GM23338 (cell line): Measurements from ENCODE around the gene AQP5. TPM values are rescaled to one million over a fixed set of nuclear protein-coding genes. Genes with fewer than 3 reads are reported as not detected.

Experiments used
- ATAC-seq: fragments of 200-7000 bp; cut with Tn5 transposase; 3 replicates; pipeline ENCODE4 v1.9.1; 2020
- DNase-seq: peaks from one replicate; pipeline ENCODE4 v3.0.0-alpha.2; 2015; ENCODE audit warnings: low spot score
- H2AFZ ChIP-seq: fragments of 200-600 bp; sonication (generic); 2 replicates; pipeline ENCODE4 v1.8.0; 2016; ENCODE audit warnings: antibody characterized with exemption, mild to moderate bottlenecking, moderate library complexity
- H3F3A ChIP-seq: fragments of 200-600 bp; sonication (generic); replicated peaks from 2 replicates; pipeline ENCODE4 v1.8.0; 2017; ENCODE audit warnings: antibody characterized with exemption, mixed run types, low read depth
- H3K27ac ChIP-seq: fragments of 200-600 bp; sonication (generic); 2 replicates; pipeline ENCODE4 v1.6.1; 2016; ENCODE audit warnings: low read depth
- H3K27me3 ChIP-seq: fragments of 200-600 bp; sonication (generic); 2 replicates; pipeline ENCODE4 v1.8.0; 2016; ENCODE audit warnings: mild to moderate bottlenecking, mixed run types, moderate library complexity; ENCODE audit not compliant: insufficient read depth
- H3K36me3 ChIP-seq: fragments of 200-600 bp; sonication (generic); 2 replicates; pipeline ENCODE4 v1.8.0; 2016; ENCODE audit warnings: mild to moderate bottlenecking; ENCODE audit not compliant: insufficient read depth
- H3K4me1 ChIP-seq: fragments of 200-600 bp; sonication (generic); 2 replicates; pipeline ENCODE4 v1.8.0; 2016; ENCODE audit warnings: mild to moderate bottlenecking, moderate library complexity; ENCODE audit not compliant: insufficient read depth
- H3K4me2 ChIP-seq: fragments of 200-600 bp; sonication (generic); 2 replicates; pipeline ENCODE4 v1.7.1; 2017; ENCODE audit warnings: mixed run types
- H3K4me3 ChIP-seq: fragments of 200-600 bp; sonication (generic); 2 replicates; pipeline ENCODE4 v1.6.1; 2016; ENCODE audit warnings: mixed run types
- H3K79me2 ChIP-seq: fragments of 200-600 bp; sonication (generic); replicated peaks from 2 replicates; pipeline ENCODE4 v1.8.0; 2017; ENCODE audit warnings: mild to moderate bottlenecking; ENCODE audit not compliant: insufficient read depth
- H3K9me2 ChIP-seq: fragments of 200-600 bp; sonication (generic); 2 replicates; pipeline ENCODE4 v1.8.0; 2017; ENCODE audit not compliant: insufficient read depth
- H4K20me1 ChIP-seq: fragments of 200-600 bp; sonication (generic); replicated peaks from 2 replicates; pipeline ENCODE4 v1.8.0; 2017; ENCODE audit warnings: mild to moderate bottlenecking; ENCODE audit not compliant: insufficient read depth
- H3K27ac Mint-ChIP-seq: 2 replicates; pipeline ENCODE4 v1.8.0; 2020; ENCODE audit warnings: inconsistent platforms, mild to moderate bottlenecking, moderate library complexity, mixed read lengths
- H3K27me3 Mint-ChIP-seq: 3 replicates; pipeline ENCODE4 v1.8.0; 2022; ENCODE audit warnings: low read depth, mild to moderate bottlenecking, moderate library complexity, mixed read lengths, inconsistent platforms; ENCODE audit not compliant: insufficient read depth, poor library complexity
- H3K36me3 Mint-ChIP-seq: 3 replicates; pipeline ENCODE4 v1.8.0; 2021; ENCODE audit warnings: low read depth, mild to moderate bottlenecking, inconsistent platforms, moderate library complexity, mixed read lengths
- H3K4me1 Mint-ChIP-seq: 3 replicates; pipeline ENCODE4 v1.8.0; 2020; ENCODE audit warnings: mild to moderate bottlenecking, inconsistent platforms, mixed read lengths
- H3K4me3 Mint-ChIP-seq: 3 replicates; pipeline ENCODE4 v1.8.0; 2021; ENCODE audit warnings: moderate library complexity, mild to moderate bottlenecking, inconsistent platforms, mixed read lengths
- H3K9me3 Mint-ChIP-seq: 3 replicates; pipeline ENCODE4 v1.8.0; 2020; ENCODE audit warnings: moderate library complexity, mild to moderate bottlenecking, inconsistent platforms, mixed read lengths
- CREB1 ChIP-seq: fragments of 250-450 bp; sonication (Bioruptor Pico); IDR thresholded peaks from 2 replicates; pipeline ENCODE4 v1.5.0; 2020; ENCODE audit warnings: low read depth, mild to moderate bottlenecking, moderate library complexity
- EZH2 ChIP-seq: fragments of 200-600 bp; sonication (generic); IDR thresholded peaks from one replicate; pipeline ENCODE4 v1.8.0; 2017; ENCODE audit warnings: antibody characterized with exemption, mild to moderate bottlenecking, low read depth; ENCODE audit not compliant: unreplicated experiment
- JUNB ChIP-seq: IDR thresholded peaks from one replicate; pipeline ENCODE4 v1.6.1; 2016; ENCODE audit warnings: antibody characterized with exemption; ENCODE audit not compliant: unreplicated experiment
- NANOG ChIP-seq: IDR thresholded peaks from 2 replicates; pipeline ENCODE4 v1.6.1; 2016; ENCODE audit warnings: antibody characterized with exemption, borderline replicate concordance
- POLR2AphosphoS5 ChIP-seq: IDR thresholded peaks from 2 replicates; pipeline ENCODE4 v1.6.1; 2016; ENCODE audit warnings: antibody characterized with exemption, low read depth
- STAT1 ChIP-seq: IDR thresholded peaks from one replicate; pipeline ENCODE4 v1.6.1; 2016; ENCODE audit warnings: antibody characterized with exemption; ENCODE audit not compliant: unreplicated experiment
- ZNF114 ChIP-seq: fragments of 250-450 bp; sonication (Bioruptor Pico); IDR thresholded peaks from 2 replicates; pipeline ENCODE4 v1.5.0; 2020; ENCODE audit warnings: mild to moderate bottlenecking, moderate library complexity
- ZNF331 ChIP-seq: fragments of 250-450 bp; sonication (Bioruptor Pico); IDR thresholded peaks from 2 replicates; pipeline ENCODE4 v1.5.0; 2020; ENCODE audit warnings: low read depth, mild to moderate bottlenecking, moderate library complexity
- polyA plus RNA-seq: library from polyadenylated mRNA; unstranded; fragments of >200 nt; fragmentation: Nextera tagmentation; extraction: Ambion mirVana; gene quantifications from 2 replicates; pipeline ENCODE4 v1.2.1, GENCODE V29; 2016
- total RNA-seq: library from RNA; depleted of rRNA; stranded (reverse); fragments of >200 nt; shearing (Covaris generic); gene quantifications from 2 replicates; pipeline ENCODE4 v1.2.3, GENCODE V29; 2014
- TF ChIP-seq, protein P1 (sequence below): IDR thresholded peaks from 2 replicates; pipeline ENCODE4 v1.6.1; 2016; ENCODE audit warnings: antibody characterized with exemption
- TF ChIP-seq, protein P2 (sequence below), 2 experiments: fragments of 200-600 bp in 1 of 2; sonication (generic) in 1 of 2; conservative IDR thresholded peaks; 2 replicates each; pipeline versions ENCODE4 v1.5.1 to v1.6.1; 2016 to 2017; ENCODE audit warnings: antibody characterized with exemption in 2 of 2, low read depth in 2 of 2, mild to moderate bottlenecking in 2 of 2, moderate library complexity in 1 of 2
- TF ChIP-seq, protein P3 (sequence below): IDR thresholded peaks from one replicate; pipeline ENCODE4 v1.6.1; 2018; ENCODE audit warnings: antibody characterized with exemption; ENCODE audit not compliant: unreplicated experiment

AQP5 gene
- total and polyA plus RNA-seq, 2 experiments from 2014 or later, result 1.3 to 2.2 TPM

DNA sequence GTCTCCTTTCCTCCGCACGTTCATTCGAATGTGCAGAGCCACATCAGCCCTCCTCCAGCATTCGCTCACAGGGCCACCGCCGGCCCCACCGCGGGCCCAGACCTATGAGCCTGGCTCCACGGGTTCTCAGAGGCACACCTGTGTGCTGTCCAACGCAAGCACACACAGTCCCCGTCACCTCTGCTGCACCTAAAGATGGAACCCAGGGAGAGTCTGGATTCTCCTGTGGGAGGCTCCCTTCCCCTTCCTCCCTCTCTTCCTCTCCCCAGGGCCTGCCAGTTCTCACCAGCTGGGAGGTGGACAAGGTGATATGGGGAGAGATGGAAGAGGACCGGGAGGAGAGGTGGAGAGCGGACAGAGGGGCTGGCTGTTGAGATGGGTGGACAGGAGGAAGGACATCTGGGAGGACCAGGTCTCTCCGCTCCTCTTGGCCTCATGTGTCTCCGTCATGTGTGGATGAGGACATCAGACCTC lies 6.1 kb downstream of the AQP5 start:
- Mint-ChIP-seq H3K4me3 (peak overlapping the region; percentile 54; the same call in 2 of the 3 replicates), H3K27ac (no peak overlapping the region), H3K4me1 (peaks cover 8% of the 10 kb centered on the region), H3K27me3 (peaks cover 15% of the 10 kb centered on the region), H3K36me3 (no peaks in the 10 kb centered on the region; the same call in 2 of the 3 replicates), H3K9me3 (no peaks in the 10 kb centered on the region)
- H2AFZ ChIP-seq, result peak overlapping the region; percentile 100
- no peaks in the 10 kb centered on the region for H4K20me1 ChIP-seq
- no peaks in the 10 kb centered on the region for H3K79me2 ChIP-seq
- peak overlapping the region; percentile 92 for H3K4me2 ChIP-seq
- H3K27ac ChIP-seq, result no peak overlapping the region
- H3K27me3 ChIP-seq, result peaks cover 23% of the 10 kb centered on the region
- peak; percentile 54 for ATAC-seq
- peak; percentile 58 for DNase-seq
- H3K4me1 ChIP-seq, result no peaks in the 10 kb centered on the region
- H3K4me3 ChIP-seq, result peak overlapping the region; percentile 64
- no peaks in the 10 kb centered on the region for H3K9me2 ChIP-seq
- TF ChIP-seq JUNB (no peak), EZH2 (no peak), ZNF331 (no peak), STAT1 (no peak), POLR2AphosphoS5 (no peak), CREB1 (no peak), NANOG (no peak)
- TF ChIP-seq, protein P1, sequence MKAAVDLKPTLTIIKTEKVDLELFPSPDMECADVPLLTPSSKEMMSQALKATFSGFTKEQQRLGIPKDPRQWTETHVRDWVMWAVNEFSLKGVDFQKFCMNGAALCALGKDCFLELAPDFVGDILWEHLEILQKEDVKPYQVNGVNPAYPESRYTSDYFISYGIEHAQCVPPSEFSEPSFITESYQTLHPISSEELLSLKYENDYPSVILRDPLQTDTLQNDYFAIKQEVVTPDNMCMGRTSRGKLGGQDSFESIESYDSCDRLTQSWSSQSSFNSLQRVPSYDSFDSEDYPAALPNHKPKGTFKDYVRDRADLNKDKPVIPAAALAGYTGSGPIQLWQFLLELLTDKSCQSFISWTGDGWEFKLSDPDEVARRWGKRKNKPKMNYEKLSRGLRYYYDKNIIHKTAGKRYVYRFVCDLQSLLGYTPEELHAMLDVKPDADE, result no peak
- TF ChIP-seq, protein P2, sequence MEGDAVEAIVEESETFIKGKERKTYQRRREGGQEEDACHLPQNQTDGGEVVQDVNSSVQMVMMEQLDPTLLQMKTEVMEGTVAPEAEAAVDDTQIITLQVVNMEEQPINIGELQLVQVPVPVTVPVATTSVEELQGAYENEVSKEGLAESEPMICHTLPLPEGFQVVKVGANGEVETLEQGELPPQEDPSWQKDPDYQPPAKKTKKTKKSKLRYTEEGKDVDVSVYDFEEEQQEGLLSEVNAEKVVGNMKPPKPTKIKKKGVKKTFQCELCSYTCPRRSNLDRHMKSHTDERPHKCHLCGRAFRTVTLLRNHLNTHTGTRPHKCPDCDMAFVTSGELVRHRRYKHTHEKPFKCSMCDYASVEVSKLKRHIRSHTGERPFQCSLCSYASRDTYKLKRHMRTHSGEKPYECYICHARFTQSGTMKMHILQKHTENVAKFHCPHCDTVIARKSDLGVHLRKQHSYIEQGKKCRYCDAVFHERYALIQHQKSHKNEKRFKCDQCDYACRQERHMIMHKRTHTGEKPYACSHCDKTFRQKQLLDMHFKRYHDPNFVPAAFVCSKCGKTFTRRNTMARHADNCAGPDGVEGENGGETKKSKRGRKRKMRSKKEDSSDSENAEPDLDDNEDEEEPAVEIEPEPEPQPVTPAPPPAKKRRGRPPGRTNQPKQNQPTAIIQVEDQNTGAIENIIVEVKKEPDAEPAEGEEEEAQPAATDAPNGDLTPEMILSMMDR (conservative IDR thresholded peaks at IDR 0.05; ENCODE audit: low read depth in 2 of 2), result no peak
- TF ChIP-seq, protein P3, sequence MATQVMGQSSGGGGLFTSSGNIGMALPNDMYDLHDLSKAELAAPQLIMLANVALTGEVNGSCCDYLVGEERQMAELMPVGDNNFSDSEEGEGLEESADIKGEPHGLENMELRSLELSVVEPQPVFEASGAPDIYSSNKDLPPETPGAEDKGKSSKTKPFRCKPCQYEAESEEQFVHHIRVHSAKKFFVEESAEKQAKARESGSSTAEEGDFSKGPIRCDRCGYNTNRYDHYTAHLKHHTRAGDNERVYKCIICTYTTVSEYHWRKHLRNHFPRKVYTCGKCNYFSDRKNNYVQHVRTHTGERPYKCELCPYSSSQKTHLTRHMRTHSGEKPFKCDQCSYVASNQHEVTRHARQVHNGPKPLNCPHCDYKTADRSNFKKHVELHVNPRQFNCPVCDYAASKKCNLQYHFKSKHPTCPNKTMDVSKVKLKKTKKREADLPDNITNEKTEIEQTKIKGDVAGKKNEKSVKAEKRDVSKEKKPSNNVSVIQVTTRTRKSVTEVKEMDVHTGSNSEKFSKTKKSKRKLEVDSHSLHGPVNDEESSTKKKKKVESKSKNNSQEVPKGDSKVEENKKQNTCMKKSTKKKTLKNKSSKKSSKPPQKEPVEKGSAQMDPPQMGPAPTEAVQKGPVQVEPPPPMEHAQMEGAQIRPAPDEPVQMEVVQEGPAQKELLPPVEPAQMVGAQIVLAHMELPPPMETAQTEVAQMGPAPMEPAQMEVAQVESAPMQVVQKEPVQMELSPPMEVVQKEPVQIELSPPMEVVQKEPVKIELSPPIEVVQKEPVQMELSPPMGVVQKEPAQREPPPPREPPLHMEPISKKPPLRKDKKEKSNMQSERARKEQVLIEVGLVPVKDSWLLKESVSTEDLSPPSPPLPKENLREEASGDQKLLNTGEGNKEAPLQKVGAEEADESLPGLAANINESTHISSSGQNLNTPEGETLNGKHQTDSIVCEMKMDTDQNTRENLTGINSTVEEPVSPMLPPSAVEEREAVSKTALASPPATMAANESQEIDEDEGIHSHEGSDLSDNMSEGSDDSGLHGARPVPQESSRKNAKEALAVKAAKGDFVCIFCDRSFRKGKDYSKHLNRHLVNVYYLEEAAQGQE, result no peak
- no peaks in the 10 kb centered on the region for H3F3A ChIP-seq
- no peaks in the 10 kb centered on the region for H3K36me3 ChIP-seq

DNA sequence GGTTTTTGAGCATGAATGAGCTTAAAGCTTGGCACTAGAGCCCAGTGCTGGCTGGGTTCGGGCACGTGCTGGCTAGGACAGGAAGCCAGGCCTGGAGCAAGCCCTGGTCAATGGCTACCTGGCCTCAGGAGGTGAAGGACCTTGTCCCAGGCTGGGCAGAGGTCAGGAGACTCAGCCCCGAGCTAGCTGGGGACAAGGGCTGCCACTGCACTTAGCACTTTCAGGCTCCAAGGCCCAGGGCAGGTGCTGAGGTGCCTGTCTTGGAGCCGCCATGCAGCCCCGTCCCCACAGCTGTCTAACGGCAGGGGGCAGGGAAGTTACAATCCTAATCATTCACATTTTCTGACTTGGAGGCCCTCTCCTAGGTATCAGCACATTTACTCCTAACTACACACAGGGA lies 6.8 kb downstream of the AQP5 start:
- Mint-ChIP-seq H3K9me3 (no peaks in the 10 kb centered on the region), H3K27ac (no peak overlapping the region), H3K4me3 (no peak overlapping the region), H3K27me3 (peaks cover 16% of the 10 kb centered on the region), H3K36me3 (no peaks in the 10 kb centered on the region; the same call in 2 of the 3 replicates), H3K4me1 (peaks cover 8% of the 10 kb centered on the region)
- H3K36me3 ChIP-seq, result no peaks in the 10 kb centered on the region
- H3K4me3 ChIP-seq, result no peak overlapping the region
- no peak overlapping the region for H3K27ac ChIP-seq
- H2AFZ ChIP-seq, result 0 out of 2 replicates have a peak overlapping the region, but pooled peaks have one; percentile 100
- H3K27me3 ChIP-seq, result peaks cover 19% of the 10 kb centered on the region
- no peaks in the 10 kb centered on the region for H3K79me2 ChIP-seq
- no peaks in the 10 kb centered on the region for H3K4me1 ChIP-seq
- ATAC-seq, result no peak
- no peaks in the 10 kb centered on the region for H3K9me2 ChIP-seq
- no peaks in the 10 kb centered on the region for H4K20me1 ChIP-seq
- H3K4me2 ChIP-seq, result no peak overlapping the region
- DNase-seq, result no peak
- H3F3A ChIP-seq, result no peaks in the 10 kb centered on the region
- TF ChIP-seq STAT1, result no peak
- no peak for TF ChIP-seq ZNF331
- no peak for TF ChIP-seq JUNB
- no peak for TF ChIP-seq ZNF114
- TF ChIP-seq, protein P3, result no peak
- TF ChIP-seq POLR2AphosphoS5, result no peak
- TF ChIP-seq EZH2, result no peak
- TF ChIP-seq, protein P2 (conservative IDR thresholded peaks at IDR 0.05; ENCODE audit: low read depth in 2 of 2), result no peak
